ENCODE measurements around the gene KLHL36. TPM values are rescaled to one million over a fixed set of nuclear protein-coding genes. Genes with fewer than 3 reads are reported as not detected.

Gene KLHL36
- total and polyA plus RNA-seq, 4 donors, result 11.5 to 53.6 (median 16.9) TPM

- H3K9ac ChIP-seq (ENCODE audit: low read depth in 1 of 2, low read length in 2 of 2), result no peak overlapping the region
- H3K27me3 ChIP-seq (ENCODE audit: control insufficient read depth in 4 of 4, insufficient read depth in 4 of 4, low read length in 3 of 4), result no peaks in the 10 kb centered on the region
- peaks cover 0 to 7% (median 1%) of the 10 kb centered on the region in 4 donors for H3K4me1 ChIP-seq (ENCODE audit: control insufficient read depth in 4 of 4, insufficient read depth in 4 of 4, low read length in 3 of 4)
- H3K36me3 ChIP-seq (ENCODE audit: control insufficient read depth in 4 of 4, insufficient read depth in 3 of 4, low read depth in 1 of 4, low read length in 3 of 4), result peaks cover 20 to 73% (median 47%) of the 10 kb centered on the region in 4 donors
- no peak for DNase-seq (ENCODE audit: low spot score)
- H3K4me3 ChIP-seq (ENCODE audit: low read depth in 1 of 3, low read length in 3 of 3), result no peak overlapping the region
- no peak for TF ChIP-seq NR2F2 (IDR thresholded peaks at IDR 0.05)
- TF ChIP-seq EGR1 (IDR thresholded peaks at IDR 0.05; ENCODE audit: low read depth in 2 of 2), result no peak
- no peak for TF ChIP-seq HNF4A (conservative IDR thresholded peaks at IDR 0.05)
- no peak for TF ChIP-seq RAD21 (IDR thresholded peaks at IDR 0.05)
- TF ChIP-seq RXRA (IDR thresholded peaks at IDR 0.05), result no peak
- TF ChIP-seq FOXA1 (IDR thresholded peaks at IDR 0.05), result no peak
- TF ChIP-seq HNF4G (IDR thresholded peaks at IDR 0.05), result no peak
- TF ChIP-seq REST (IDR thresholded peaks at IDR 0.05), result no peak
- TF ChIP-seq CTCF (IDR thresholded peaks at IDR 0.05; ENCODE audit: low read depth, low read length, missing input control), result no peak
- no peak for TF ChIP-seq SP1 (IDR thresholded peaks at IDR 0.05)
- no peak for TF ChIP-seq YY1 (IDR thresholded peaks at IDR 0.05)
- no peak for TF ChIP-seq MAX (IDR thresholded peaks at IDR 0.05)
- TF ChIP-seq ZBTB33 (IDR thresholded peaks at IDR 0.05), result no peak
- TF ChIP-seq FOXA2 (IDR thresholded peaks at IDR 0.05), result no peak
- TF ChIP-seq ATF3 (IDR thresholded peaks at IDR 0.05), result no peak
- no peak for TF ChIP-seq GABPA (IDR thresholded peaks at IDR 0.05 in 1 of 2, conservative IDR thresholded peaks at IDR 0.05 in 1 of 2)
- H3K27ac ChIP-seq (ENCODE audit: low read depth in 1 of 2, low read length in 2 of 2), result no peak overlapping the region
- 96% methylated on average over 27 of the region's 27 CpGs for WGBS
- no peaks in the 10 kb centered on the region for H3K9me3 ChIP-seq (ENCODE audit: control insufficient read depth in 4 of 4, low read length in 3 of 4)
Measured at GRCh38 chr16:84659656-84660300, 11.5 kb downstream of the KLHL36 start.

Measured in liver (tissue), 9 donors.